NCI-H1694 treated with DMSO at 0.1 percent for 48 hours (cell line): Measurements from ENCODE around the gene LYRM9.
"Not testable (repeated sequence)": the region's sequence is repeated elsewhere in the genome, so short reads cannot be mapped to it uniquely, and the experiment has no call there.

Experiments
- DNase-seq: peaks from one replicate; lab custom pipeline; 2025; lab: John Stamatoyannopoulos, UW

Gene LYRM9

DNA sequence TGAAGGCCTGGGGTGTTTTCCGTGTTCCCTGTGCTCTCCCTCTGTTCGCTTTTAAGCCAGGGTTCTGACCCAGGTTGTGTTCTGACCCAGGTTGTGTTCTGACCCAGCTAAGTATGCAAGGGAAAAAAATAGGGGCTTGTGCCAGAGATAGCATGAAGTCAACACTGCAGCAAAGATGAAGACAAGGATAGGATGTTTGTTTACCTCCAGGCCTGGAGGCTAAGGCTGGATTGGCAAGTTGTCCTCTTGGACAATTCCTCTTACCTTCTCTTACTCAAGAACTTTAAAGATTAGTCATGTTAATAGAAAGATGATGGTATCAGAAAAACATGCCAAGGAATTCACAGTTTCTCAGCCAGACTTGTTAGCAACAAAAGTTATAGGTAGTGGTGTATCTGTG, 19.4 kb downstream of the LYRM9 start:
- DNase-seq = no peak

DNA sequence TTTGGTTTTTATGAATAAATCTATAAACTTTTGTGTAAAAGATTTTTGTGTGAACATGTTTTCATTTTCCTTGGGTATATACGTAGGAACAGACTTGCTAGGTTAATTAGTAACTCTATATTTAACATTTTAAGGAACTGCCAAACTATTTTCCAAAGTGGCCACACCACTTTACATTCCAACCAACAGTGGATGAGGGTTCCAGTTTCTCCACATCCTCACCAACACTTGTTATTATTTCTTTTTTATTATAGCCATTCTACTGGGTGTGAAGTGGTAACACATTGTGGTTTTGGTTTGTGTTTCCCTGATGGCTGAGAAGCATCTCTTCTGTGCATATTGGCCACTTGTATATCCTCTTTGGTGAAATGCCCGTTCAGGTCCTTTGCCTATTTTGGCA, 20.0 kb downstream of the LYRM9 start:
- DNase-seq = no peak

DNA sequence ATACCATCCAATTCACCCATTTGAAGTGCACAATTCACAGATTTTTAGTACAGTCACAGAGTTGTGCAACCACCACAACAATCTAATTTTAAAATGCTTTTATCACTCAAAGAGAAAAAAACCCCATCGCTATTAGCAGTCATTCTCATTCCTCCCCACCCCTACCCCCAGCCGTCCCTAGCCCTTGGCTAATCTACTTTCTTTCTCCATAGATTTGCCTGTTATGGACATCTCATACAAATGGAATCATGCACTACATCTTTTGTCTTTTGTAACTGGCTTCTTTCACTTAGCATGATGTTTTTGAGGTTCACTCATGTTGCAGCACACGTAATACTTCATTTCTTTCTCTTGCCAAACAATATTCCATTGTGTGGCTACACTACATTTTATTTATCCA, 20.4 kb downstream of the LYRM9 start:
- no peak for DNase-seq

DNA sequence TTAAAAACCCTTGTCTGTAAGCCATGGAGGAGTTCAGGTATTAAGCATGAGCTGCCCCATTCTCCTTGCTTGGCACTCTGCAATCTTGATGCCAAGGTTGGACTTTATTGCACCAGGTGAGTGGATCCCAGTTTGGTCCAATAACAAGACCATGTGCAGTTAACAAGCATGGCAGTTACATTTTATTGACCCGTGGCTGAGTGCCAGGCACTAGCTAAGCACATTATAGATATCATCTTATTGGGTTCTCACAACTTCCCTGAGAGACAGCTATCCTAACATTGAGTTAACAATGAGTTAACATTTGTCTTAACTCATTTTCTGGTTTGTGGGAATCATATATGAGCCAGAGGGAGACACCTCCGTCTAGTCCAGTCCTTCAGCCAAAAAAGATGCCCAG, 21.8 kb downstream of the LYRM9 start:
- no peak for DNase-seq

DNA sequence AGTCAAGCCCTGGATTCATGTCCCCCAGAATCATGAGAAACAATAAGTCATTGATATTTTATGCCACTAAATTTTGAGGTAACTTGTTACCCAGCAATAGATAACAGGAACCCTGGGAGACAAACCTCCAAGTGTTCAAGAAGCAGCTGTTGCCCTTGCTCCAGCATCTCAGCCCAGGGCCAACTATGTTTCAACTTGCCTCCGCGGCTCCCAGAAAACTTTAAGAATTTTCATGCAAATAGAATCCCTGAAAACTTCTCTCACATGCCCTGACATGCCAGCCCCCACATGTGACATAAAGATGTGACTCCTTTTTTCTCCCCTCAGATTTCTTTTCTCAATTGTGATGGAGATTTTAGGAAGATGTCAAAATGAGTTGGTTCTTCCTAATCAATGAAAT, 22.8 kb downstream of the LYRM9 start:
- no peak for DNase-seq

DNA sequence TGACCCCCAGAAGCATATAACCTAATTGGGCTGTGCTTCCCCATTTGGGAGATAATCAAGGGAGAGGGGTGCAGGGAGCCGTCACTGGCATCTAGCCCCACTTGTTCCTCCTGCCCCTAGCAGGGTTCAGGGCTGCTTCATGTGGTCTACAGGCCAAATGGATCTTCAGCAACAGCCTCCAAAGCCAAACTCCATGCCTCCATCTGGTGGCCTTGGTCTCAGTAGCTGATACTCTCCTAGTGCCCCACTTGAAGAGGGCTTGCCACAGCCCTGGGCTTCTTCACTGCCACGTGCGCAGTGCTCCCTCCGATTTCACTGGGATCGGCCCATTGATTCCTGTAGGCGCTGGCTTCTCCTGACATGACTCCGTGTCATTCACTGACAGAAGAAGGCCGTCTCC, 24.6 kb downstream of the LYRM9 start:
- DNase-seq = no peak

DNA sequence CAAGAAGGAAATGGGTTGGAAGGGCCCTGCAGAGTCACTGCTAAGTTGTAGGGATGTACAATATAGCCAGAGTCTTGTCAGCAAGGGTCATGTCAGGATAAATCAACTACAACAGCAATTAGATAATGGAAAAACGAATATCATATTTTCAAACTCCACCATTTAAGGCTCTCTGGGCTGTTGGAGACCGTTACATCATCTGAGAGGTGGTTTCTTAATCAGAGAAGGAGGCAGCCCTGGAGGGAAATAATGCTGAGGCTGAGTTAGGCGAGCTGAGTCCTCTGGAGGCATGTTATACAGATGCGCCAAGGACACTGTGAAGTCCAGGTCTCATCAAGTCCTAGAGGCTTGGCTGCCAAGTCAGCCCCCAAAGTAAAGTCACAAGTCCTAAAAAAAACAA, 30.3 kb downstream of the LYRM9 start:
- no peak for DNase-seq

DNA sequence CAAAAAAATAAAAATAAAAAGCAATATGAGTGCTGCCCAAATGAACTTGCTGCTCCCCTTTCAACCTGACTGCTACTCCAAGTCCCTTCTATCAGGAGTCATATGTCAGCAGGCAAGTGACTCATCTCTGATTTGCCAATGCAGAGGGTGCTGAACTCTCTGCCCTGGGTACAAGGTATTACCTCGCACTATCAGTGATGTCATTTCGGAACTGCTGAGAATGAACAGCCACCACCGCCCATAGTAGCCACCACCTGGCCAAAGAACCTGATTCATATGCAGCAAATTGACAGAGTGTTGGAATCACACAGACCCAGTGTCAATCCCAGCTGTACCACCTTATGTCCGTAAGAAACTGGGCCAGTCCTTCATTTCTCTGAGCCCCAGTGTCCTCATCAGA, 31.2 kb downstream of the LYRM9 start:
- no peak for DNase-seq

DNA sequence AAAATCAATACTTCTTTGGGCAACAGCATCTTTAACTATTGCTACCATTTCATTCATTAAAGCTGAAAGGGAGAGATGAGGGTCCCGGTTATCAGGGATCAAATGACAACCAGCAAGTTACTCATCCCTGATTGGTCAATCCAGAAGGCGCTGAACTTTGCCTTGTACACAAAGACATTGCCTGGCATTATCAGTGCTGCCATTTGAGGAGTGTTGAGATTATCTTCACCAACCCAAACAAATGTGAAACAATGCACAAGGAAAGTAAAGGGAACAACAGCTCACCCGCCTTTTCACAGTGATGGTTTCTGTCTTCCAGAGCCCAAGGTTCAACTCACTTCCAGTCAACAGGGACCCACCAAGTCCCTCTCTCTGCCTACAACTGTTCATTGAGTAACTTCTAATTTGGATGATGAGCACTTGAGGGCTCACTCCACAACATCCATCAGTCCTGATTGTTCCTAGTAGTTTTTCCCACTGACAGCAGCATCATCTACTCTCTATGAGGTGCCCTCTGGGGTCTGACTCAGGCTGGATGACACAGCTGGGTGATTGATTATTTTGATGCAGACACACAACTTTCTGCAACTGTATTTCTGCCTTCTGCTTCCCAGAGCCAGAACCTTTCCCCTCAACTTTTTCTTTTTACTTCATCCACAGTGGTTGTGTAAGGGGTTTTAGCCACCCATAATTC, 32.0 kb downstream of the LYRM9 start:
- no peak for DNase-seq

DNA sequence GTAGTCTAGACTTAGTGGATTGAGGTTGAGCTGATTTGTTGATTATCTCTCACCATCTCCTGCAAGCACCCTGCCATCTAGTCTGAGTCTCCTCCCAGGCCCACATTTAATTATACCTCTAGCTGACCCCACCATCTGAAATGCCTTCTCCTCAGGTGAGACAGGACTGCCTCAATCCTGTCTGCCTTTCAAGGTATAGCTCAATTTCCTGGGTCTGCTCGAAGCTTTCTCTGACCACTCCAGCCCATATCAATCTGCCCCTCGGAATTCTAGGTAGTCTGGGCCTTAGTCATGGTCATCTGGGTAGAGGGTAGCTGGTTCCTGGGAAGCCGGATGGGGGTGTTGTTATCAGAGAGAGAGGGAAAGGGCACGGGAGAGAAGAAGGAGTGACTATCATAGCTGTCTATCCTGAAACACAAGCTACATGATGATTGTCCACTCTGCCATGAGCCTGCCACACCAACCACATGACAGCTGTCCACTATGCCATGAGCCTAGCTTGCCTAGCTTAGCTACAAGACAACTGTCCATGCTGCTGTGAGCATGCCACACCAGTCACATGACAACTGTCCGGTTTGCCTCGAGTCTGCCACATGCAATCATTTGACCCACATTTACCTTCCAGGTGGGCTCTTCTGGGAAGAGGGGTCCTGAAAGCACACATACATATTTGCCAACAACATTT, 34.4 kb downstream of the LYRM9 start:
- DNase-seq = no peak

DNA sequence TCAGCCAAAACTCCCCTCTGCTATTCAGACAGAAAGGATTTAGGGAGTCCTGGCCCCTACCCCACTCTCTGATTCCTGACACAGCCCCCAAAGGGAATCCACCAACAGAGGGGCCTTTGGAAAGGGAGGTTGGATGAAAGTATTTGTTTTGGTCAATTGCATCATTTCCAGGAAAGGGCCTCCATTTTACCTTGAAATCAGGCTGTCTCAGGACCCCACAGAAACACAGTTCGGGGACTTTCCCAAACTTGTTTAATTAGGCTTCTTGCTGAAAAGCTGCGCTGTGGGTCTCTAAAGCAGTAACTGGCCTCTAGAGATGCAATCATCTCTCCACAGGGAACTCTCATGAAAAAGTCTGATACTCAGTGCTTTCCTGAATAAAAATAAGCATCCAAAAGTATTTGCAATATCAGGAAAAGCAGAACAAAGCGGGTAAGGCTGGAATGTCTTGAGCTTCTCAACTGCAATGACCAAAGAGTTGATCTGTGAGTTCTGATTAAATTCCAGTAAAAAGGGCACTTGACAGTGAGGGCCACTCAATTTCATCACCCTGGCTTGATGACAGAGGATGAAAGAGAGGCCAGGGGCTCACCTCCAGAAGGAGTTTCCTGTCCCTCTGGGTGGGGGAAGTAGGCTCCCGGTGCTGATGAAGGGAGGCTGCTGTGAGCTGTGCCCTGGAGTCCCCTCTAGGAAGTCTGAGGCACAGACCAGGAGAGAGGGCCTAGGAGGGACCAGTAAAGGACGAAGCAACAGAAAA, 36.3 kb downstream of the LYRM9 start:
- DNase-seq = no peak

DNA sequence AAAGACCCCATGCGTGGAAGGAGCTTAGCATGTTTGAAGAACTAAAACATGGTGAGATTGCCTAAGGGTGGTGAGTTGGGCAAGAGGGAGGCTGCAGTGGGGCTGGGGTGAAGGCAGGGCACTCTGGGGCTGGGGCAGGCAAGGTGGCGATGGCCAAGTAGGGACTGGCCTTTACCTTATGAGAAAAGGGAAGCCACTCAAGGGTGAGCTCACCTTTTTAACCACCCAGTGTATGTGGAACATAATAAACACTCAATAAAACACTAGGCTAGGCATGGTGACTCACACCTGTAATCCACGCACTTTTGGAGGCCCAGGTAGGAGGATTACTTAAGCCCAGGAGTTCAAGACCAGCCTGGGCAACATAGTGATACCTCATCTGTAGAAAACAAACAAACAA, 37.7 kb downstream of the LYRM9 start:
- DNase-seq = no peak

DNA sequence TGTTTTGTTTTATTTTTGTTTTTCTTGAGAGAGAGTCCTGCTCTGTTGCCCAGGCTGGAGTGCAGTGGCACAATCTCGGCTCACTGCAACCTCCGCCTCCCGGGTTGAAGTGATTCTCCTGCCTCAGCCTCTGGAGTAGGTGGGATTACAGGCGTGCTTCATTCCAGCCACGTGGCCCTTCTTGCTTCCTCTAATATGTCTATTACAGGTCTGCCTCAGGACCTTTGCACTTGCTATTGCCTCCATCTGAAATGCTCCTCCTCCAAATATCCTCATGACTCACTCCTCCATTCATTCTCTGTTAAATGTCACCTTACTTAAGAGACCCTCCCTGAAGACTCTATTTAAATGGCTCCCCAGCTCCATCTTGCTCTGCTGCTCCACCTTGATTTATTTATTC, 39.0 kb downstream of the LYRM9 start:
- DNase-seq = no peak

DNA sequence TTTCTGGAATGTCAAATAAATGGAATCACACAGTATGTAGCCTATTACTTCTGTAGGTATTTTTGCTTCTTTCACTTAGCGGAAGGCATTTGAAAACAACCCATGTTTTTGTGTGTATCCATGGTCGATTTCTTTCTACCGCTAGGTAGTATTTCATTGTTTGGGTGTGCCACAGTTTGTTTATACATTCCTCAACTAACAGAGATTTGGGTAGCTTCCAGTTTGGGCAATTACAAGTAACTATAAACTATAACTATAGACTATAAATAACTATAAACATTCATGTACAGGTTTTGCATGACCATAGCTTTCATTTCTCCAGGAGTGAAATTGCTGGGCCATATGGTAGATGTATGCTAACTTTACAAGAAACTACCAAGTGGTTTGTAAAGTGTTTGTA, 40.1 kb downstream of the LYRM9 start:
- no peak for DNase-seq

DNA sequence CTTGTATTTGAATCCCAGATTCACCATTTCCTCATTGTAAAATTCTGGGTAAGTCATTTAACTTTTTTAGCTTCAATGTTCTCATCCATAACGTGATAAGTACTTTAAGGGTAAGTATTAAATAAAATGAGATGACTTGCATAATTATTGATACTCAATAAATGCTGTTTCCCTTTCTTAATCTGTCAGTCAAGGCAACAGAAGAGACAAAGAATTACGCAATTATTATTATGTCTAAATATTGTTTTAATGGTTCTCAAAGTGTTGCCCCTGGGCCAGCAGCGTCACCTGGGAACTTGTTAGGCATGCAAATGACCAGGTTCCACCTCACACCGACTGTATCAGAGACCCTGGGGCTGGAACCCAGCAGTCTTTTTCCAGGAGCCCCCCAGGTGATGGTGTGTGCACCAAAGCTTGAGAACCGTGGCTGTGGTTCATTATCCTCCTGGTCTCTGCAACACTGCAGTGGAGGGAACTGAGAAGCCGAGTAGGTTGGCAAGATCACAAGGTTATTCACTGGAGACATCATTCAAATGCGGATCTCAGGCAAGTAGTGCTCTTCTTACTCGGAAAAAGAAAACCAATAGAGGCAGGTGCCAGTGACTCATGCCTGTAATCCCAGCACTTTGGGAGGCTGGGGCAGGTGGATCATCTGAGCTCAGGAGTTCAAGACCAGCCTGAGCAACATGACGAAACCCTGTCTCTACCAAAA, 43.5 kb downstream of the LYRM9 start:
- DNase-seq = no peak

DNA sequence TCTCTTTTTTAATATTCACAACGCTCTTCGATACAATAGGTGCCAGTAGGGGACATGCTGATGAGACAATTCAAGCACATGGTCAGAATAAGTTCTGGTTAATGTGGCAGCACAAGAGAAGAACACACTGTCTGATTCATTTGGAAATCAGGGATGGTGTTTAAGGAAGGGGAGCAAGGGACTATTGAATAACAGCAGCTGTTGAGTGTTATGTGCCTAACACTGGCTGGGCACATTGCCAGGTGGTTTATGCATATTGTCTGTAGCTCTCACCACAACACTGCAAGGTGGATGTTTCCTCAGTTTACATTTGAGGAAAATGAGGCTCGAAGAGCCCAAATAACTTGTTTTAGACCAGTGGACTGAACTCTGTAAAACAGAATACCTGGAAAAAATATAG, 44.2 kb downstream of the LYRM9 start:
- DNase-seq = peak; percentile 62

DNA sequence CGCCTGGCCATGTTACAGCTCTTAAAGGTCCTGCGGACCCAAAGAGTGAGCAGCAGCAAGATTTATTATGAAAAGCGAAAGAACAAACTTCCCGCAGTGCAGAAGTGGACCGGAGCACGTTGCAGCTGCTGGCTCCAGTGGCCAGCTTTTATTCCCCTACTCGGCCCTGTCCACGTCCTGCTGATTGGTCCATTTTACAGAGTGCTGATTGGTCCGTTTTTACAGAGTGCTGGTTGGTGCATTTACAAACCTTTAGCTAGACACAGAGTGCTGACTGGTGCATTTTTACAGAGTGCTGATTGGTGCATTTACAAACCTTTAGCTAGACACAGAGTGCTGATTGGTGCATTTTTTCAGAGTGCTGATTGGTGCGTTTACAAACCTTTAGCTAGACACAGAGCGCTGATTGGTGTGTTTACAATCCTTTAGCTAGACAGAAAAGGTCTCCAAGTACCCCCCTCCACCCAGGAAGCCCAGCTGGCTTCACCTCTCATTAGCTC, 46.3 kb downstream of the LYRM9 start:
- DNase-seq = not testable (repeated sequence)

DNA sequence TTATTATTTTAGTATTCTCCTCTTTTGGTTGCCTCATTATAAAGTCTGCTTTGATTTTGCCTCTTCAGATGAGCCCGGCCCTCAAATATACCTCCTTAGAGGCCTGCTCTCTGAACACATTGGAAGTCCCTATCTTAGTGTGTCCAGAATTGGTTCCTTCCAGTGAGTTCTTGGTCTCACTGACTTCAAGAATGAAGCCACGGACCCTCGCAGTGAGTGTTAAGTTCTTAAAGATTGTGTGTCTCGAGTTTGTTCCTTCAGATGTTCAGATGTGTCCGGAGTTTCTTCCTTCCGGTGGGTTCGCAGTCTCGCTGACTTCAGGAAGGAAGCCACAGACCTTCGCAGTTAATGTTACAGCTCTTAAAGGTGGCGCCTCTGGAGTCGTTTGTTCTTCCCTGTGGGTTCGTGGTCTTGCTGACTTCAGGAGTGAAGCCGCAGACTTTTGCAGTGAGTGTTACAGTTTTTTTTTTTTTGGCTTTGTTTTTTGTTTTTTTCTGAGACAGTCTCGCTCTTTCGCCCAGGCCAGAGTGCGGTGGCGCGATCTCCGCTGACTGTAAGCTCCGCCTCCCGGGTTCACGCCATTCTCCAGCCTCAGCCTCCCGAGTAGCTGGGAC, 47.0 kb downstream of the LYRM9 start:
- DNase-seq = no peak

DNA sequence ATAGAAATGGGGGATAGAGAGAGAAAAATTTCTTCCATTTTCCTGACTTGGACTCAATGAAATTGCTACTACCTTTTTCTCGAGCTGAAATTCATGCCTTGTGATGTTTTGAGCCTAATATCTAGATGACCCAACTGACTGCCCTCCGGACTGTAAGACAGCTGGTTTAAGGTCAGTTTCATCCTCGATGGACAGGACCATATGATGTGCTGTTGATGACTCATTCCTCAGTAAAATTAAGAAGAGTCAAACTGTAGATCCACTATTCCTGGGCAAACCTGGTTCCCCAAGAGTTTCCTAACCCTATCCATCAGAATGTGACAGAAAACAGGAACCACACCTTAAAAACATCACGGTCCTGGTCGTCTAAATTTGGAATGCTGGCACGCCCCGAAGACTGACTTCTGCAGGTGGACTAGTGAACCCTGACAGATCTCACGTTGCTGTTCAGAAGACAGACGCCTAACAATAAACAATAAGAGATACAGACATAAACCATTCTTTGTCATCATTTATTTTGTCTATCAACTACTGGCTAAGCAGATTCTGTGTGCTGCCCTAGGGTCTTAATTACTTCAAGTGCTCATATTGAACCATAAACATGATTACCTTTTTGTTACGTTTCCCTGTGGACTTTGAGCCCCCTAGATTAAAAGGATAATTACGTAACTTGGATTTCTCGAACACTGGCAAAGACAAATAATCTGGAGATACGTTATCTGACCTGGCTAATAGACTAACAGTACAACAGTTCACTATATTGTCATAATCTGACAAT, 47.7 kb downstream of the LYRM9 start:
- DNase-seq = no peak

DNA sequence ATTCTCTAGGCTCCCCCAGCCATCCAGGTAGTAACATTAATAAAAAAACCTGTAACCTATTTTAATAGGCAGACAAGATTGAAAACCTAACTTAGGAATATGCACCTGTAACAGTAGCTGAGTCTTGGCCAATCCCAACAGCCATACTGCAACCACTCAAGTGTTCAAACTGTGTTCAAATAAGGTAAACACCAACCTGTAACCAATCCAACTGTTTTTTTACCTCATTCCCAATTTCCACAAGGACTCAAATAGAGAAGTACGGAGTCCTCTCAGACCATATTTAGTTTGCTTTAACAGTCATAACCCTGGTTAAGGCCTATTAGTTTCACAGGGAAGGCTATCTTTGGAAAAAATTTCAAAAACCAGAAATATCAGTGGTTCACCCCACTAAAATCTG, 52.5 kb downstream of the LYRM9 start:
- no peak for DNase-seq

DNA sequence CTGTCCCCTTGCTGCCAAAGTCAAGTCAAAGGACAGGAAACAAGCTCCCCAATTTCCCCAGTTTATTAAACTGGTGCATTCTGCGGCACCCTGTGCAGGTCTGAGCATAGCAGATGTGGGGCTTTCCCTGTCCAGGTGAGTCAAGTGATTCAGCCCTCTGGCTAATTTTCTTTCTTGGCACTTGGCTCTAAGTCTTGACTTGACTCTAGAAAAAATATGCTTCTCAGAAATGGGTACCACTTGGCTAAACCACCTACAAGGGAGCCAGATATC, 52.8 kb downstream of the LYRM9 start:
- not testable (repeated sequence) for DNase-seq
